ENCODE results near the gene MGAT4B. TPM values are rescaled to one million over a fixed set of nuclear protein-coding genes. Genes with fewer than 3 reads are reported as not detected.
"Not testable (repeated sequence)": the region's sequence is repeated elsewhere in the genome, so short reads cannot be mapped to it uniquely, and the experiment has no call there.

The MGAT4B gene
- total and polyA plus RNA-seq, 2 of the 4 experiments (the other 2 are of a cell fraction), result 73.7 to 155 TPM

DNA sequence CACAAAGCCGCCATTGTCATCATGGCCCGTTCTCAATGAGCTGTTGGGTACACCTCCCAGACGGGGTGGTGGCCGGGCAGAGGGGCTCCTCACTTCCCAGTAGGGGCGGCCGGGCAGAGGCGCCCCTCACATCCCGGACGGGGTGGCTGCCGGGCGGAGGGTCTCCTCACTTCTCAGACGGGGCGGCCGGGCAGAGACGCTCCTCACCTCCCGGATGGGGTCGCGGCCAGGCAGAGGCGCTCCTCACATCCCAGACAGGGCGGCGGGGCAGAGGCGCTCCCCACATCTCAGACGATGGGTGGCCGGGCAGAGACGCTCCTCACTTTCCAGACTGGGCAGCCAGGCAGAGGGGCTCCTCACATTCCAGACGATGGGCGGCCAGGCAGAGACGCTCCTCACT, 28.2 kb upstream of the MGAT4B start:
- CTCF ChIA-PET, result not testable (repeated sequence)

More for the DNA sequence above, 28.2 kb upstream of the MGAT4B start:
- H3K18ac ChIP-seq (ENCODE audit: low read depth, low read length); BruUV-seq (replicated peaks); H3K4me1 ChIP-seq (ENCODE audit: control insufficient read depth, insufficient read depth, low read length); ATAC-seq (ENCODE audit: low read depth); H4K91ac ChIP-seq (ENCODE audit: insufficient read depth, low read depth, low read length); H3K9me3 ChIP-seq (ENCODE audit: control insufficient read depth, insufficient read depth, low read length); H2AK5ac ChIP-seq (ENCODE audit: low read depth, low read length); in situ Hi-C loops (cut with MboI; ENCODE audit: low sequenced_read_pairs); intact Hi-C loops (cut with micrococcal nuclease); H4K8ac ChIP-seq (ENCODE audit: low read depth in 2 of 2, low read length in 2 of 2); H3K27me3 ChIP-seq (ENCODE audit: control insufficient read depth, insufficient read depth, low read length); H3K9ac ChIP-seq (ENCODE audit: low read depth, low read length); H3K4ac ChIP-seq (ENCODE audit: low read depth, low read length); H2AK9ac ChIP-seq (replicated peaks; ENCODE audit: low read depth, low read length, poor library complexity); H2BK20ac ChIP-seq (ENCODE audit: low read depth, low read length); H3K56ac ChIP-seq (ENCODE audit: extremely low read depth, insufficient read depth, low read length); H2BK5ac ChIP-seq (ENCODE audit: low read depth, low read length, poor library complexity, severe bottlenecking); H3K14ac ChIP-seq (replicated peaks; ENCODE audit: low read depth, low read length); POLR2A ChIA-PET (ENCODE audit: unreplicated experiment); H2BK120ac ChIP-seq (ENCODE audit: low read depth, low read length); H3K4me2 ChIP-seq (ENCODE audit: low read depth, low read length); H2BK15ac ChIP-seq (ENCODE audit: low read depth, low read length); H2AFZ ChIP-seq (replicated peaks; ENCODE audit: low read length, poor library complexity); H3K23ac ChIP-seq (ENCODE audit: low read depth, low read length); H4K5ac ChIP-seq (ENCODE audit: low read depth, low read length); H3K27ac ChIP-seq (ENCODE audit: insufficient read depth, low read length); H3K9me1 ChIP-seq (ENCODE audit: insufficient read depth, low read length); DNase-seq; dilution Hi-C loops (cut with HindIII; ENCODE audit: low sequenced_read_pairs, unreplicated experiment); H3K4me3 ChIP-seq (ENCODE audit: insufficient read depth, low read depth, low read length): not testable (repeated sequence)
- no CpG with 5 or more reads among the region's 28 CpGs for WGBS, 2 experiments (ENCODE audit: extremely low coverage in 2 of 2, insufficient read length in 1 of 2)
- H3K36me3 ChIP-seq (ENCODE audit: control insufficient read depth, insufficient read depth, low read length), result peaks cover 70% of the 10 kb centered on the region
- H4K20me1 ChIP-seq (ENCODE audit: insufficient read depth, low read length), result peaks cover 80% of the 10 kb centered on the region
- peaks cover 14 to 50% of the 10 kb centered on the region in 2 experiments for H3K79me1 ChIP-seq (ENCODE audit: low read depth in 1 of 2, low read length in 2 of 2)

Data from IMR-90 (cell line).